GM12878 (cell line): ENCODE results near the gene RBM19. TPM values are rescaled to one million over a fixed set of nuclear protein-coding genes. Genes with fewer than 3 reads are reported as not detected.

Experiments
- ATAC-seq: fragments of 200-7000 bp; cut with Tn5 transposase; 3 replicates; pipeline ENCODE4 v1.9.1; 2020; ENCODE audit warnings: mild to moderate bottlenecking, moderate library complexity
- BruUV-seq: library from RNA; stranded (reverse); fragments of 400-500 nt; replicated peaks from 2 replicates; lab custom pipeline; 2021; lab: Mats Ljungman, UMichigan
- CTCF ChIA-PET: fragments of 300-600 bp; sonication (Branson Sonifier 250); formaldehyde crosslinking; extraction: SDS; loops from one replicate; lab custom pipeline; 2021; ENCODE audit warnings: inconsistent platforms; lab: Yijun Ruan, JAX
- POLR2A ChIA-PET: fragments of 350-600 bp; formaldehyde crosslinking; extraction: SDS; loops from one replicate; lab custom pipeline; 2021; ENCODE audit warnings: inconsistent platforms; lab: Charles Lee
- RAD21 ChIA-PET: fragments of 300-600 bp; sonication (Branson Sonifier 250); formaldehyde crosslinking; loops from one replicate; lab custom pipeline; 2023; ENCODE audit warnings: antibody characterized with exemption; ENCODE audit not compliant: unreplicated experiment; lab: Charles Lee
- SMC1A ChIA-PET: fragments of 300-600 bp; sonication (Branson Sonifier 250); formaldehyde crosslinking; loops from one replicate; lab custom pipeline; 2023; ENCODE audit not compliant: unreplicated experiment, uncharacterized antibody; lab: Charles Lee
- DNase-seq: peaks from one replicate; pipeline ENCODE4 v3.0.0-alpha.2; 2011; ENCODE audit warnings: low read depth, low spot score
- FAIRE-seq: peaks from 3 replicates; lab custom pipeline; 2011; peaks lifted over from hg19 to GRCh38; lab: Jason Lieb, UNC
- H2AFZ ChIP-seq: 2 replicates; pipeline ENCODE4 v1.6.0; 2011; ENCODE audit warnings: low read depth, low read length, control low read depth; ENCODE audit not compliant: control insufficient read depth
- H3K27ac ChIP-seq: 2 replicates; pipeline ENCODE4 v1.5.1; 2011; ENCODE audit warnings: control low read depth; ENCODE audit not compliant: control insufficient read depth, insufficient read depth
- H3K27me3 ChIP-seq, 2 experiments: replicated peaks in 1 of 2; 2 replicates each; pipeline versions ENCODE4 v1.6.0 to v1.6.1; 2011; ENCODE audit warnings: low read length in 1 of 2; ENCODE audit not compliant: control insufficient read depth in 2 of 2, insufficient read depth in 2 of 2
- H3K36me3 ChIP-seq, 2 experiments: 2 replicates each; pipeline ENCODE4 v1.5.1; 2011; ENCODE audit warnings: low read length in 1 of 2; ENCODE audit not compliant: control insufficient read depth in 2 of 2, insufficient read depth in 2 of 2
- H3K4me1 ChIP-seq: 2 replicates; pipeline ENCODE4 v1.6.1; 2011; ENCODE audit warnings: mild to moderate bottlenecking, low read length, moderate library complexity, mixed read lengths; ENCODE audit not compliant: control insufficient read depth, insufficient read depth
- H3K4me2 ChIP-seq: 2 replicates; pipeline ENCODE4 v1.6.0; 2011; ENCODE audit warnings: control low read depth; ENCODE audit not compliant: control insufficient read depth, insufficient read depth
- H3K4me3 ChIP-seq: fragments of 200-600 bp; sonication (generic); 2 replicates; pipeline ENCODE4 v1.5.1; 2016
- H3K79me2 ChIP-seq: 2 replicates; pipeline ENCODE4 v1.6.0; 2011; ENCODE audit warnings: low read length; ENCODE audit not compliant: control insufficient read depth, insufficient read depth
- H3K9ac ChIP-seq: 2 replicates; pipeline ENCODE4 v1.8.0; 2011; ENCODE audit warnings: low read length, control low read depth, mixed read lengths; ENCODE audit not compliant: control insufficient read depth, insufficient read depth
- H3K9me3 ChIP-seq: replicated peaks from 3 replicates; pipeline ENCODE4 v1.5.1; 2011; ENCODE audit warnings: mild to moderate bottlenecking, low read length; ENCODE audit not compliant: control insufficient read depth, insufficient read depth
- H4K20me1 ChIP-seq: 2 replicates; pipeline ENCODE4 v1.6.0; 2011; ENCODE audit not compliant: control insufficient read depth, insufficient read depth
- EGR1 ChIP-seq, 2 experiments: IDR thresholded peaks; 1 replicate in 1 of 2; 2 replicates in 1 of 2; pipeline ENCODE4 v1.6.1; 2011 to 2012; ENCODE audit warnings: low read depth in 2 of 2, low read length in 2 of 2, borderline replicate concordance in 1 of 2, mild to moderate bottlenecking in 1 of 2, moderate library complexity in 1 of 2
- MXI1 ChIP-seq: fragments of 150-350 bp; IDR thresholded peaks from 2 replicates; pipeline ENCODE4 v1.6.1; 2011; ENCODE audit warnings: low read depth, mild to moderate bottlenecking, inconsistent platforms, low read length, improper control_type of control experiment
- NKRF ChIP-seq: fragments of 450-650 bp; conservative IDR thresholded peaks from 2 replicates; pipeline ENCODE4 v1.6.1; 2017; ENCODE audit warnings: mild to moderate bottlenecking, moderate library complexity
- NR2C2 ChIP-seq: IDR thresholded peaks from 2 replicates; pipeline ENCODE4 v1.6.1; 2011; ENCODE audit warnings: borderline replicate concordance, low read depth; ENCODE audit not compliant: control insufficient read depth, insufficient read length
- RELA ChIP-seq: fragments of 450-650 bp; IDR thresholded peaks from 2 replicates; pipeline ENCODE4 v1.8.0; 2014; ENCODE audit warnings: borderline replicate concordance; ENCODE audit not compliant: partially characterized antibody
- RFX5 ChIP-seq: IDR thresholded peaks from 2 replicates; pipeline ENCODE4 v1.6.1; 2011; ENCODE audit warnings: low read depth, low read length, improper control_type of control experiment
- SMC3 ChIP-seq: IDR thresholded peaks from 2 replicates; pipeline ENCODE4 v1.6.1; 2011; ENCODE audit warnings: low read length, improper control_type of control experiment, borderline replicate concordance
- SREBF2 ChIP-seq: IDR thresholded peaks from 2 replicates; pipeline ENCODE4 v1.6.1; 2012; ENCODE audit warnings: mild to moderate bottlenecking, low read length
- STAT1 ChIP-seq: fragments of 450-650 bp; conservative IDR thresholded peaks from 2 replicates; pipeline ENCODE4 v1.6.1; 2014; ENCODE audit warnings: antibody characterized with exemption, mild to moderate bottlenecking
- TARDBP ChIP-seq: IDR thresholded peaks from 2 replicates; pipeline ENCODE4 v1.6.1; 2016; ENCODE audit warnings: borderline replicate concordance
- TCF7 ChIP-seq: IDR thresholded peaks from 2 replicates; pipeline ENCODE4 v1.6.1; 2014; ENCODE audit warnings: antibody characterized with exemption, borderline replicate concordance
- USF2 ChIP-seq: IDR thresholded peaks from 2 replicates; pipeline ENCODE4 v1.6.1; 2011; ENCODE audit warnings: low read depth, low read length, improper control_type of control experiment, borderline replicate concordance
- ZNF687 ChIP-seq: fragments of 450-650 bp; IDR thresholded peaks from 2 replicates; pipeline ENCODE4 v1.6.1; 2017; ENCODE audit warnings: mild to moderate bottlenecking, moderate library complexity
- WGBS: methylation state at CpG from one replicate; pipeline ENCODE4 v1.1.6; 2016; ENCODE audit warnings: low lambda C conversion rate; ENCODE audit not compliant: insufficient replicate concordance, insufficient coverage; ENCODE audit errors: missing lambda C conversion rate; 5-methylcytosine and 5-hydroxymethylcytosine counted together
- in situ Hi-C: fragments of 300-500 bp; cut with MboI; formaldehyde crosslinking; loops from 9 replicates; pipeline ENCODE4 v1.14.3; 2018; ENCODE audit warnings: mixed read lengths
- intact Hi-C: fragments of 100-400 bp; cut with micrococcal nuclease; formaldehyde crosslinking; loops from one replicate; pipeline ENCODE4 v1.14.2; 2022; ENCODE audit not compliant: unreplicated experiment
- polyA plus RNA-seq, 11 experiments: library from polyadenylated mRNA; depleted of rRNA in 4 of 11; unstranded in 6 of 11; stranded (reverse) in 5 of 11; fragments of >200 nt; fragmentation: Nextera tagmentation in 4 of 11; fragmentation: Illumina TruSeq in 1 of 11; extraction: Ambion mirVana in 4 of 11; extraction: Trizol in 1 of 11; gene quantifications; 1 replicate in 1 of 11; 2 replicates in 10 of 11; pipeline versions ENCODE4 v1.2.1 to v1.2.3, GENCODE V29; 2011 to 2016; ENCODE audit warnings: inconsistent platforms in 2 of 11, missing spikeins in 2 of 11, low read depth in 1 of 11
- total RNA-seq, 4 experiments: library from RNA; depleted of rRNA in 3 of 4; stranded (reverse); fragments of >200 nt in 3 of 4; fragmentation: Illumina TruSeq in 1 of 4; extraction: Trizol in 1 of 4; gene quantifications; 2 replicates each; pipeline versions ENCODE4 v1.2.1 to v1.2.3, GENCODE V29; 2013 to 2021

RBM19 gene
- total and polyA plus RNA-seq, 10 of the 15 experiments (the other 5 are each of a cell fraction or from before 2014, with no cell fraction given): 4.2 to 42.9 (median 28.4) TPM

GRCh38 chr12:113783811-113784210, 182.3 kb downstream of the RBM19 start (continued):
- TF ChIP-seq NKRF: no peak
- no peak for TF ChIP-seq NR2C2
- no peak for TF ChIP-seq SMC3
- TF ChIP-seq RFX5: no peak
- no peak for TF ChIP-seq USF2
- TF ChIP-seq SREBF2: no peak

GRCh38 chr12:113782873-113783272, 183.3 kb downstream of the RBM19 start:
- intact Hi-C loops (no loop called here), in situ Hi-C loops (no loop called here)
- TF ChIP-seq ZNF687: no peak
- no peak for TF ChIP-seq TARDBP
- no peak for TF ChIP-seq STAT1
- TF ChIP-seq TCF7: no peak
- no peak for TF ChIP-seq RELA
- no peak for TF ChIP-seq MXI1
- no peak for TF ChIP-seq EGR1 (IDR thresholded peaks at IDR 0.05; ENCODE audit: borderline replicate concordance in 1 of 2, low read depth in 2 of 2, low read length in 2 of 2)
- no peaks in the 10 kb centered on the region for H3K36me3 ChIP-seq
- 67% methylated on average over 8 of the region's 14 CpGs for WGBS
- FAIRE-seq: no peak
- no peak overlapping the region for H3K4me3 ChIP-seq
- no peak overlapping the region for H3K27ac ChIP-seq
- H3K4me1 ChIP-seq: no peaks in the 10 kb centered on the region
- ChIA-PET RAD21 (no interaction called here), SMC1A (no interaction called here), CTCF (no interaction called here), POLR2A (no interaction called here)
- no TSS peak for BruUV-seq
- no peaks in the 10 kb centered on the region for H4K20me1 ChIP-seq
- no peaks in the 10 kb centered on the region for H3K79me2 ChIP-seq
- H2AFZ ChIP-seq: no peak overlapping the region
- DNase-seq: no peak
- H3K9me3 ChIP-seq: no peaks in the 10 kb centered on the region
- no peak overlapping the region for H3K9ac ChIP-seq
- H3K4me2 ChIP-seq: no peak overlapping the region
- no peak for ATAC-seq
- H3K27me3 ChIP-seq: no peaks in the 10 kb centered on the region
